Measurements from ENCODE around the gene ANKRD10.
A peak's percentile ranks its signal among the peaks of the same experiment; 100 is the strongest.

Gene ANKRD10

GRCh38 chr13:110944968-110945927 lies 30.4 kb upstream of the ANKRD10 start:
- DNase-seq, result no peak

- DNase-seq, result no peak
Measured at GRCh38 chr13:110944121-110944967, 29.5 kb upstream of the ANKRD10 start.

GRCh38 chr13:110942248-110942981 lies 27.5 kb upstream of the ANKRD10 start:
- DNase-seq, result no peak

- DNase-seq, result no peak
Measured at GRCh38 chr13:110938662-110939421, 24.0 kb upstream of the ANKRD10 start.

- no peak for DNase-seq
Measured at GRCh38 chr13:110937511-110938285, 22.8 kb upstream of the ANKRD10 start.

- no peak for DNase-seq
Measured at GRCh38 chr13:110936519-110936918, 21.6 kb upstream of the ANKRD10 start.

GRCh38 chr13:110932588-110932987 lies 17.7 kb upstream of the ANKRD10 start:
- DNase-seq, result no peak

- DNase-seq, result no peak
Measured at GRCh38 chr13:110929104-110929777, 14.4 kb upstream of the ANKRD10 start.

- peak; percentile 36 for DNase-seq
Measured at GRCh38 chr13:110925023-110925612, 10.2 kb upstream of the ANKRD10 start.

GRCh38 chr13:110924639-110924934 lies 9.7 kb upstream of the ANKRD10 start:
- DNase-seq, result no peak

- no peak for DNase-seq
Measured at GRCh38 chr13:110923777-110924638, 9.1 kb upstream of the ANKRD10 start.

- no peak for DNase-seq
Measured at GRCh38 chr13:110923086-110923485, 8.2 kb upstream of the ANKRD10 start.

GRCh38 chr13:110922506-110922905 lies 7.6 kb upstream of the ANKRD10 start:
- DNase-seq, result no peak

- DNase-seq, result no peak
Measured at GRCh38 chr13:110921695-110922094, 6.8 kb upstream of the ANKRD10 start.

- no peak for DNase-seq
Measured at GRCh38 chr13:110921209-110921608, 6.3 kb upstream of the ANKRD10 start.

GRCh38 chr13:110920038-110920437 lies 5.2 kb upstream of the ANKRD10 start:
- DNase-seq, result no peak

GRCh38 chr13:110916301-110917142 lies 1.7 kb upstream of the ANKRD10 start:
- DNase-seq, result no peak

GRCh38 chr13:110915874-110916206 lies 971 bp upstream of the ANKRD10 start:
- no peak for DNase-seq

All from retina (tissue), 1 donor.